HG02678 (cell line): ENCODE results near the gene PRKCA.
"Not testable (repeated sequence)": the region's sequence is repeated elsewhere in the genome, so short reads cannot be mapped to it uniquely, and the experiment has no call there.

ENCODE experiments used
- ATAC-seq: cut with Tn5 transposase; IDR thresholded peaks from one replicate; pipeline ENCODE4 v1.9.1; 2021; ENCODE audit warnings: mild to moderate bottlenecking, moderate library complexity; ENCODE audit not compliant: unreplicated experiment

The PRKCA gene

GRCh38 chr17:66480802-66481201 is 178.4 kb downstream of the PRKCA start:
- no peak for ATAC-seq

DNA sequence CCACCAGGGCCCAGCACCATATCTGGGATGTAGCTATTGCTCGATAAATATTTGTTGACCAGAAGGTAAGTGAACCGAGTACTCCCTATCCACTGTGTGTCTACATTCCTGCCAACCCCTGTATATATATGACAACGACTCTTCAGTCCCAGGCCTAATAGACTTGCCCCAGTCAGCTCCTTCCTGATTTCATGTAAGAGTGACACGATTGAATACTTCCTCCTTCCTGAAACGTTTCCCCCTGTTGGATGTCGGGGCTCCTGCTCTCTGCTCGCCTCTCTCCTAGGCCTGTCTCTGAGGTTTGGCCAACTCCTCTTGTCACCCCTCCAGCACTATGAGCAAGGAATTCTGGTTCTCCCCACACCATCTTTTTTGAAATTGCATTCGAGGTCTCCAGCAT is 178.9 kb downstream of the PRKCA start:
- no peak for ATAC-seq

GRCh38 chr17:66483906-66484305 is 181.5 kb downstream of the PRKCA start:
- ATAC-seq, result no peak

- no peak for ATAC-seq
Observed at GRCh38 chr17:66485309-66485947, 183.0 kb downstream of the PRKCA start.

- ATAC-seq, result no peak
Observed at GRCh38 chr17:66487121-66487520, 184.7 kb downstream of the PRKCA start.

- no peak for ATAC-seq
Observed at GRCh38 chr17:66487981-66488468, 185.6 kb downstream of the PRKCA start.

- no peak for ATAC-seq
Observed at GRCh38 chr17:66488864-66489263, 186.5 kb downstream of the PRKCA start.

GRCh38 chr17:66489576-66489975 is 187.2 kb downstream of the PRKCA start:
- ATAC-seq, result not testable (repeated sequence)

- ATAC-seq, result no peak
Observed at GRCh38 chr17:66491213-66491612, 188.8 kb downstream of the PRKCA start.

GRCh38 chr17:66491665-66492064 is 189.3 kb downstream of the PRKCA start:
- no peak for ATAC-seq

DNA sequence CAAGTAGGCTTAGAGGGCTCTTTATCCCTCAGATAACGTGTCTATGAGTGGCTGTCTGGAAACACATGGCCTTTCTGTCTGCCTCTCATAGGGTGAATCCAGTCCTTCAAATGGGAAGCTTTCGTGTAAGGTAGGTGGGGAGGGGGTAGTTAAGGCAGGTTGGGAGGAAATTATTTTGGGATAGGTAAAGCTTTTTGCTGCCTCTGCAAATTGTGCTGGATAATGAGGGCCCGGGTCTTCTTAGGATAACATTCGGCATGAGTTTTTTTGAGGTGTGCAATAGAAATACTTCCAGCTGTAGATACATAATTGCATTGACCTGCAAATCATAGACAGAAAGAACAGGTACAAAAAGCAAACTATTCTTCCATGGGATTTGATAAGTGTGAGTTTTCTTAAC is 189.7 kb downstream of the PRKCA start:
- ATAC-seq, result no peak

DNA sequence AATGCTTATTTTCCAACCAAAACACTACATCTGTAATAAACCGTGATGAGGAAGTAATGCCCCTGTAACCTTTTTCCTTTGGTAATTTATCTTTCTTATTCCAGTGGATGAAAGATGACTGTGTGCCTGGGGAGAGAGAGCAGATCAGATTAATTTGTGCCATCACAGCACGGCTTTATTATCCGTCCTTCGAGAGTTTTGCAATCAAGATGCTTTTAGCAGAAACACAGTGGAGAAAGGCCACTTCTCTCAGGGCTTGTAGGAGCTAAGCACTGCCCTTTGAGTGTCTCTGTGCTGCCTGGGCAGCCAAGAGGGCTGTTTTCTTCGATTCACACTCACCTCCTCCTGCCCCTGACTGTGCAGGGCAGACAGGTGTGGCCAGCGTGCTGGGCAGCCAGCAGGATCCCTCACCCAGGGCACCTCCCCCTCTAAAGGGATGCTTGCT is 190.2 kb downstream of the PRKCA start:
- no peak for ATAC-seq

DNA sequence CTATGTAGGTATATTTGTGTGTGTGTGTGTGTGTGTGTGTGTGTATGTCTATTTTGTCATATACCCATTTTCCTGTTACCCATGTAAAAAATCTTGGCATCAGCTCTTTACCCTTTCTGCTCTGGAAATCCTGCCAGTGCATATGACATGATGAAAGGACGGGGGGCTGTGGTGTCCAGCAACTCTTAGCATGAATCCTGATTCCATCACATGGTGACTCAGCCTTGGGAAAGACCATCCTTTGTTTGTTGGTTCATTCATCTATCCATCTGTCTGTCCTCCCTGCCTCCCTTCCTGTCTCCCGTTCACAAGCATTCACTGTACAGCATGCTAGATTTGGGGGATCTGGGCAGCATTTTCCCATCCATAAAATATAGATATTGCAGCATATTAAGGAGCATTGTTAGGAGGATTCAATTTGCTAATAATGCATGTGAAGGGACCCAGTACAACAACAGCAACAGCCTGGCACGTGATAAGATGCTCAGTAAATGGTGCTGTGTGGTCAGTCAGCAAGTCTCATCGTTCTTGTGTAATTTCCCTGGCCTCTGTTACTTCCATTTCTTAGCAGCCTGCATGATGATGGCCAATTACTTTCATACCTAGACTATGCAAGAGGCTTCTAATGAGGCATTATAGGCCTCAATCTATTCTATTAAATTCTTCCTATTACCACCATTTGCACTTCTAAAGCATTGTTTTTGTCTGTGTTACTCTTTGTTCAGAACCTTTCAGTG is 191.0 kb downstream of the PRKCA start:
- no peak for ATAC-seq

DNA sequence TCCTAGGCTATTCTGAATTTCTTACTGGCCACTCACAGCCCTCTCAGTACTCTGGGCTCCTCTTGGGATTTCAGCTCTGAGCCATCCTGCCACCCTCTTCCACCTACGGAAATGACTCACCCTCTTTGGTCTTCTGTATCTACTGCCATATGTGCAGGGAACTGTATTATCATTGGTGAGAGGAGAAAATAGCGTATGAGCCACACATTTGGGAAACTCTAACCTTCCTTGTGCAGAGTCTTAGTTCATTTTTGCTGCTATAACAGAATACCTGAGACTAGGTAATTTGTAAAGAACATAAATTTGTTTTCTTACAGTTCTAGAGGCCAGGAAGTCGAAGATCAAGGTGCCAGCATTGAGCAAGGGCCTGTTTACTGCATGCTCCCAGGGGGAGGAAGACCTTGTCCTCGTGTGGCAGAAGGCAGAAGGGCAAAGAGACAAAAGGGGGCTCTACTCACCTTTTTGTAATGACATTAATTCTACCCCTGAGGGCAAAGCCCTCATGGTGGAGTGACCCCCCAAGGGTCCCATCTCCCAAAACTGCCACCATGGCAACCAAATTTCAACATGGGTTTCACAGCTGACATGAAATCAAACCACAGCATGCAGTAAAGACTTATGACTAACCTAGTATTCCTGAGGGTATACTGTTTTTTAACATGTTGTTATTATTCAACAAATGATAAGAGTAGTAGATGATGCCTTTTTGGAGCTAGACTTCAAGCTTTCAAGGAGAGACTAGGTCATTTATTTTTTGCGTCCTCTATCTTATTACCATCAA is 191.8 kb downstream of the PRKCA start:
- no peak for ATAC-seq

- no peak for ATAC-seq
Observed at GRCh38 chr17:66495035-66495434, 192.6 kb downstream of the PRKCA start.

DNA sequence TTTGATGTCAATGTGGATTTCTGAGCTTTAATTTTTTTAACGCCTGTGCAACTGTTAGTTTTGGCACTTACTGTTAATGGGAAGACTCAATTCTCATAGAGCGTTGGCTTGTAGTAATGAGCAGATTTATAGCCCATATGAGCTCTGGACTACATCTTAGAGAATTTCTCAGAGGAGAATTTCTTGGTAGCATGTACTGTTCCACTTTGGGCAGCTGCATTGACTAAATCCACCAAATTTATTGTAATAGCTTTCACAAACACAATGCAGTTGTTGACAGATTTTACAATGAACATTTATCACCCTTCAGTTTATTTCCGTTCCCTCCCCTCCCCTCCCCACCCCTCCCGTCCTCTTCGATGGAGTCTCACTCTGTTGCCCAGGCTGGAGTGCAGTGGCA is 193.9 kb downstream of the PRKCA start:
- ATAC-seq, result no peak

DNA sequence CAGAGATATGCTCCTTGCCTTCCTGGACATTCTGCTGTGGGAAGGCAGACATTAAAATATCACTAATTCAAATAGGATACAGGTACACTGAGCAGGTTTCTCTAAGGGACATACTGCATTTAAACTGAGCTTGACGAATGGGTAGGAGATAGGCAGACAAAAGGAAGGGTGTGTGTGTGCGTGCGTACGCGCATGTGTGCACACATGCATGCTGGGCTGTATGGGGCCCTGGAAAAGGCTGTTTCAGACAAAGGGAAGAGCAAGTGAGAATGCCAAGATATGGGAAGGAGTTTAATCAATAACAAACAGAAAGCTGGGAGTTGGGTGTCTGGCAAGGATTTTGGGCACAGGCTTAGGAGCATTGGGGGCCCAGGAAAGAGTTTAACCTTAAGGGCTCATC is 196.2 kb downstream of the PRKCA start:
- no peak for ATAC-seq

- ATAC-seq, result no peak
Observed at GRCh38 chr17:66506641-66507040, 204.2 kb downstream of the PRKCA start.

DNA sequence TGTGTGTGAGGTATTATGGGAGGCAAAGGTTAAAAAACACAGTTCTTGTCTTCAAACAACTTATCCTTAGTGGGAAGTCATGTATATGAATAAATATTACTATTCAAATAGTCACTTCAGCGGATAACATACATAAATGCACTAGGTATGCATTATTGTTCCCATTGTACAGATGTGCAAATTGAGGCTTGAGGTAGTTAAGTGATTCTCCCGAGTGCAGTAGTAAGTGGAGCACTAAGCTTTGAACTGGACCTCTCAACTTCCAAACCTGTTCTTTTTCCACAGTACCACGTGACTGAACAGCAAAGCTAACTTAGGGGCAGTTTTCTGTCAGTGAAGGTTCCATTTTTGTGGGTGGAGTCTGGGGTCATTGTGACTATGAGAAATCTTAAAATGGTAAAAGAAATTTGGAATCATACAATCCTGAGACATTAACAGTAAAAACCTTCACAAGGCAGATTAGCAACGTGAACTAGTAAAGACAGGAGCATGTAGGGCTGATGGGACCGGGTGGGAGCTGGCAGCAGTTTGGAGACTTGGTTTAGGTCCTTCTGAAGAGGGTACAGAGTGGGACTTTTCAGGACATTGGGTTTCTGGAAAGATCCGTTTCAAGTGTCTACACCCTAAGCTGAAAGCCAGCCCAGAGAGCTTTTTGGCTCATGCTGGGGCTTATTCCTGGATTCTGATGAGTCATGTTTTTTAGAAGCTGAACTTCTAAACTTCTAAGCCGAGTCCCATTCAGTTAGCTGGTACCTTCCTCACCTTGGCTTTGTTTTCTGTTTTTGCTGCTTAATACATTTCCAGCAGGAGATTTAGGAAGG is 204.9 kb downstream of the PRKCA start:
- no peak for ATAC-seq

DNA sequence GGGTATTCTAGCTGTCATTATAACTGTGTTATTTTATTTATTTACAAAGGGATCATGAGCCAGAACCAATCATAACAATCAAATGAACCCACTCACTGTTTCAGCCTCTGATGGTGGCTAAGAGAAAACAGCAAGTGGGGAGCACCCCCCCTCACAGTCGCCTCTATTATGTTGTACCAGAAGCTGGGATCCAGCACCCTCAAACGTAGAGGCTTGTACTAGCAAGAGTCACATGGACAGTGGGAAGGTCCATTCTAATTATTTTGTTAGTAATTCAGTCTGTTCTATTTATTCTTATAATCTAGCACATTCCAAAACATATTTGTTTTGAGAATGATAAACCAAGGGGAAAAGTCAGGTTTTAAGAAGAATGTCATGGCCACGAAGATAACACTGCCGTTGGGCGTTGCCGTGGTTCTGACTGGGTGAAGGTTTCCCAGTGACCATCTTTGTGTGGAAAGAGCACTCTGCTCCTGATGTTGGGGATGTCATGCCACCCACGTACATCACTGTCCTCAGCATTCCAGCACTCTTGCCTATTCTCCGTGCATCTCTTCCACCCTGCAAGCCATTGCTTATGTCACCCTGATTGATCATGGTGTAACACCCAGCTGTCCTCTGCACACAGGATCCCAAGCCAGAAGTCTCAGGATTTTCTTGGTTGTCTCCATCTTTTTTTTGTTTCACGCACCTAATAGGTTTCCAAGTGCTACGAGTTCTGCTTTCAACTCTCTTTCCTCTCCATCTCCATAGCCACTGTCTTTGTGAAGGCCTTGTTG is 205.8 kb downstream of the PRKCA start:
- no peak for ATAC-seq
